CD4-positive, alpha-beta T cell treated with Interleukin-17A for 1 hour (primary cell): Measurements from ENCODE around the gene LSM14B.
"Not testable (repeated sequence)": the region's sequence is repeated elsewhere in the genome, so short reads cannot be mapped to it uniquely, and the experiment has no call there.

Experiments
- DNase-seq: peaks from one replicate; pipeline ENCODE4 v3.0.0-alpha.2; 2020

The LSM14B gene

DNA sequence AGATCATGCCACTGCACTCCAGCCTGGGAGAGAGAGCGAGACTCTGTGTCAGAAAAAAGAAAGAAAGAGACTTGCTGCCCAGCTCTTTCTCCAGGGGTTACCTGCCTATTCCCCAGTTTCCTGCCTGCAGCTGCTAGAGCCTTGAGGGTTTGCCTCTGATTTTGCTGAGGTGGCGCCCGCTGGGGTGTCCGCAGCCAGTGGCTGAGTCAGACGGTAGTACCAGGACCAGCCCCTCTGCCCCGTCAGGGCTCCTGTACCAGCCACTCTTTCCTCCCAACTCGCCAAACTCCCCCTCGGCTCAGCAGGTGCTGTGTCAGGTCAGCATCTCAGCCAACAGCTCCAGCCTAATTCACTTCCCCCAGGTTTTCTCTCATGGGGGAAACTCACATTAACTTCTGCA is 7.4 kb upstream of the LSM14B start:
- no peak for DNase-seq

DNA sequence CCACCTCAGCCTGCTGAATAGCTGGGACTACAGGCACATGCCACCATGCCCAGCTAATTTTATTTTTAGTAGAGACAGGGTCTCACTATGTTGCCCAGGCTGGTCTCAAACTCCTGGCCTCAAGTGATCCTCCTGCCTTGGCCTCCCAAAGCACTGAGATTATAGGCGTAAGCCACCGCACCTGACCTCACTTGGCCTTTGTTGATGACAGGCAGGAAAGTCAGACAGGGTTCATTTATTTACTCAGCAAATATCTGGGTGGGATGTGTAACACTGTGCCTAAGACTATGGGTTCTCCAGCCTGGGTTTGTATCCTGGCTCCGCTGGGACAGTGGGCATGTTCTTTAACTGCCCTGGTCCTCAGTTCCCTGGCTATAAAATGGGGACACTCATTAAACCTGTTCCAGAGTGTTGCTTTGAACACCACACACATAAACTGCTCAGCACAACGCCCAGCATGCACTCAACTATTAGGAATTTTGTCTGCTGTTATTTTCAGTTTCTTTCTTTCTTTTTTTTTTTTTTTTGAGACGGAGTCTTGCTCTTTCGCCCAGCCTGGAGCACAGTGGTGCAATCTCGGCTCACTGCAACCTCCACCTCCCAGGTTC is 6.4 kb upstream of the LSM14B start:
- not testable (repeated sequence) for DNase-seq

DNA sequence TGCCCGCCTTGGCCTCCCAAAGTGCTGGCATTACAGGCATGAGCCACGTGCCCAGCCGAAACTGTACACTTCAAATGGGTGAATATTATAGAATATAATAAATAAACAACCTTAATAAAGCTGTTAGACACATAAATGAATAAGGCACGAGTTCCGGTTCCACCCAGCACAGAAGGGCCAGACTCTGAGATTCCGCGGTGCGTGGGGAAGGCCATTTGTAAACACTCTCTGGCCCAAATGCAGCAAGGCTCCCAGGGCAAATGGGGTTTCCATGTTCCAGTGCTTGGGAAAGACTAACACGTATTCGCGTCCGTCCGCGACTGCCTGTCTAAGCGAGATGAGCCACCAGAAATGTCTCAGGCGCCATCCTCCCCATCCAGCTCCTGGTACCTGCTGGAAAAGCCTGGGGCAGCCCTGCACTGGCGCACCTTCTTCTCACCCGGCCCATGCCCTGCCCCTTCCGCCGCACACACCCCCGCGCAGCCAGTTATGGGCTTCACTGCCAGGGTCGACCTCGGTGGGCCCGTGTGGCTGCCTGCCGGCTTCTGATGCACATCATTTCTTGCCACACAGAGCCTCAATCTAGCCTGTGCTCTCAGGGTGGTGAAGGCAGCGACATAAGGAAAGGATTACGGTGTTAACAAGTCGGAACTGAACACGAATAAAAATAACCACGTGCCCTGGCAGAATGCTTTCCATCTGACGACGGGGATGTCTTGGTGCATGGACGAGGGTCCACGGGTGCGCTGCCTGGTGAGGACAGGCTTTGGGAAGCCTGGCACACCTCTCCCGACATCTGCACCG is 5.5 kb upstream of the LSM14B start:
- DNase-seq = no peak

DNA sequence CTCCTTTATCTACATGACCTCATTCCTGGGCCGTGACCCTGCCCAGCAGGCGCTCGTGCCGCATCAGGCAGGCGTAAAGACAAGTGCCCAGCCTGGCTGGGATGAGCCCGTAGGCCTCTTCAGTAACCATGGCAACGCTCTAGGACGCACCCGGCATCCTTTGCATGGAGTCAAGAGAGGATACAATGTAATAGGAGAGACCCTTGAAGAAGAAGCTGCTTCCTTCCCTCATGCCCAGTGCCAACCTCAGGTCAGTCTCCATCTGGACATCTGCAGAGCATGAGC is 5.0 kb upstream of the LSM14B start:
- no peak for DNase-seq

DNA sequence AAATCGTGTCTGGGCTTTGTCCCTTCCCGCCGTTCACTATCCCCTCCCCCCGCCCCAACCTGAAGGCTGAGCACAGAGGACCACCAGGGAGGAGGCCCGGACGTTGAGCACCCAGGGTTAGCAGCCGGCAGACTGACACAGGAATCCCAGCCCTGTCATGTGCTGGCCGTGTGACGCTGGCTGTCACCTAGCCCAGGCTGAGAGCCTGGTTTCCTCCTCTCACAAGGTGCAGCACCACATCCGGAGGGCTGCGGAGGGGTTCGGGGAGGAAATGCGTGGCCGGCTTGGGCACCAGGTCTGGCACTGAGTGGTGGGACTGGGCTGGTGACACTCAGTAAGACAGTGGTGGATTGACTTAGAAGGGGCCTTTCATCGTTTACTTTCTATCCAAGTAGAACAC is 4.6 kb upstream of the LSM14B start:
- peak; percentile 86 for DNase-seq

DNA sequence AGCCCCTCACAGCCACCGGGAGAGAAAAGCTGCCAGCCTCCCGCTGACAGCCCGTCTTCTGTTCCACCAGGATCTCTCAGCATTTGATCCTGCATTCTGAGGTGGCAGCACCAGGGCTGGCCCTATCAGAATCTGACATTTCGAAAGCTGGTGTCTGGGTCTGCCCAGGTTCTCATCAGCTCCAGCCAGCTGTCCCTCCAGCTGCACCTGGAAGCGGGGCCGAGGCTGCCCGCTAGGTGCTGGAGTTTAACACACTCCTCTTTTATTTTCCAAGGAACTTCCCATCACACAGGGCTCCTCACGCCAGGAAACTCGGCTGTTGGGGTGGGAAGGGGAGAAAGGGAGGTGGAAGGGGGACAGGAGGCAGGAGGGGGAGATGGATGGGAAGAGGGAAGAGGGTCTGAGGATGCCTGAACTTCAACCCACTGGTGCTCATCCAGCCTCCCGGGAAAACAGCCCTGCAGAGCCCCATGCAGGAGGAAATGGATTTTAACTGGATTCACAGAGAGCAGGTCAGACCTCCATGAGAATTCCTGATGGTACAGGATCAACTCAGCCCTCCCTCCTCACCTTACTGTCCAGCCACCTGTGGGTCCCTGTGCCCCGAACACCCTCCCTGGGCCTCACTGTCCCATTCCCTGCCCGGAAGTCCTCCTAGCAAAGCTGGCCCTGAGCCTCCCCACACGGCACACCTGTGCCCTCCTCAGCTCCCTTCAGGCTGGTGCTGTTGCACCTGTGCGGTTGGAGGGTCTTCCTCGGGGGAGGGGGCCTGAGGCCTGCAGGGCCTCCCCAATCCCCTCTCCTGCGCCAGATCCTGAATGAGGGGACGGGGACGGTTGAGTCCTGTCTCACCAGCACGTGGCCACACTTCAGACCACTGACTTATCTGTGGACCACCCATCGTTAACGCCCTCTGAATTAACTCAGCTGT is 3.9 kb upstream of the LSM14B start:
- no peak for DNase-seq

DNA sequence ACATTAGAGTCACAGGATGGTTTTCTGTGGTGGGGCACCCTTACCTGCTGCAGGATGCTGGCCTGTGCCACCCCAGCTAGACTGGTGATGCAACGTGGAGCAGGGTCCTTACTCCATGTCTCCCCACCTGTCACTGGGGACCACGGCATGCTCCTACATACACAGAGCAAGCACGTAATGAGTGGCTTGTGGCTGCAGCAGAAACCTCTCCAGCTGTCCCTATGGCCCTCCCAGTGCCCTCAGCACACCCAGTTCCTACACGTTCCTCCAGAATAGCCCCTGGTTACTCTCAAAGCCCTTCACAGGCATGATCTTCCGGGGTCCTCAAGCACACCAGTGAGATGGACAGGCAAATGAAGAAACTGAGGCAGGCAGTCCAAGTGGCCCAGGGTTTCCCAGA is 3.2 kb upstream of the LSM14B start:
- no peak for DNase-seq

DNA sequence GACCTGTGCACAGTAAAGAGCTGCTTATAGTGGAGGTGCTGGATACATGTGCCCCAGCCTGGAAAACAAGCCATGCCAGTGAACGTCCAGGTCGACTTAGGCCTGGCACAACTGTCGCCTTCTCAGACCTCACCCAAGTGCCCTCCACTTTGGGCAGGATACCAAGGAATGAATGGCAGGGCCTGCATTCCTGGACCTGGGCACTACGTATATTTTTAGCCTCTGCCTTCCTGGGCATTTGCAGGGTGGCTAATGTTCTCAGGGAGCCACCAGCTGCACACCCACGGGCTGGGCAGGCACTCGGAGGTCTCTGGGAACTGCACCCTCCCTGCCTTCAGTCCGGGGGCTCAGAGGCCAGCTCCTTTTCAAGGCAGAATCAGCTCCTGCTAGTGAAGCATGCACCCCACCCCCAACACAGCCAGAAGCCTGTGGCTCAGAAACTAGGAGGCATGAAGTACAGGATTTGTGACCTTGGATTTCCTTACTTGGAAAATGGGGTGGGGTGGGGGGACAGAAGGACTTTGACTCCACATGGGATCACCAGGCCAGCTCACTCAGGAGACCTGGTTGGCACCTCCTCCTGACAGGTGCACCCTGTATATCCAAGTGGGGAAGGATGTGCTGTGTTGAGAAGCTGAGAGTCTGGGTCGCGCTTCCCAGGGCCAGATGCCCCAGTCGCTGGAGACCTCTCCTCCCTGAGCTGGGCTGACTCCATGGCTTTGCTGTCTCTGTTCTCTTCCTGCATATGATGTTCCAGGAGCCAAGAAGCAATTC is 2.5 kb upstream of the LSM14B start:
- no peak for DNase-seq

DNA sequence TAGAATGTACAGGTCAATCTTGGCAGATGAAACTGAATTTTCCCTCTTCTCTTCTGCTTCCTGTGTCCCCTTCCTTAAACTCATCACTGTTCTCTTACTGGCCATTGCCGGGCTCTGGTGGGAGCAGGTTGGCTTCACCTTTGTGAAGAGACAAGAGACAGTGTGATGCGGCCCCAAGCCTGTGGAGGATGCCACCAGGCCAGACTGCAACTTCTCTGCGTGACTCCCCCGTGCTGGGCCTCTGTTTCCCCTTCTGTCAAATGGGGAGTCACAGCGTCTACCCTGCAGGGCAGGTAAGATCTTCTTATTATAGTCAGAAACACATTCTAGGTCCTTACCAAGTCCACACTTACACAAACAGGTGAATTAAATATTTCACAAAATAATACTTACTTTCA is 1.9 kb upstream of the LSM14B start:
- DNase-seq = no peak

DNA sequence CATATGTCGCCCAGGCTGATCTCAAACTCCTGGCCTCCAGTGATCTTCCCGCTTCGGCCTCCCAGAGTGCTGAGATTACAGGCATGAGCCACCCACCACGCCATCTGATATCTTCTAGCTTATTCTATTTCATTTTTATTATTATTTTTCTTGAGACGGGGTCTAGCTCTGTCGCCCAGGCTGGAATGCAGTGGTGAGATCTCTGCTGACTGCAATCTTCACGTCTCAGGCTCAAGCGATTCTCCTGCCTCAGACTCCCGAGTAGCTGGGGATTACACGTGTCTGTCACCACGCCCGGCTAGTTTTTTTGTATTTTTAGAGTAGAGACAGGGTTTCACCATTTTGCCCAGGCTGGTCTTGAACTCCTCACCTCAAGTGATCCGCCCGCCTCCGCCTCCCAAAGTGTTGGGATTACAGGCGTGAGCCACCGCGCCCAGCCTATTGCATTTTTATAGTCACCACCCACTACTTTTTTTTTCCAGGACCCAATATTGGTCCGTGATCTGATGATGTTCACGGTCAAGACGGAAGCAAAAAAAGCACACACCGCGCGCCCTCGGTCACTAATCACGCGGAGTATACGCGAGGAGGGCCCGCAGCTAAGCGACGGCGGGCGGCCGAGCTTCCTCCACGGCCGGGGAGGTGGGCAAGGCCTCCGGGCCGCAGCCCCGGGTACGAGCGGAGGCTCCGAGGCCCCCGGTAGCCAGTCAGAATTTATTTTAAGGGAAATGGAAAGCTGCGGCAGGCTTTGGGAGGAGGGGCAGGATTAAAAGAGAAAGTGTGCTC is 1.1 kb upstream of the LSM14B start:
- no peak for DNase-seq

DNA sequence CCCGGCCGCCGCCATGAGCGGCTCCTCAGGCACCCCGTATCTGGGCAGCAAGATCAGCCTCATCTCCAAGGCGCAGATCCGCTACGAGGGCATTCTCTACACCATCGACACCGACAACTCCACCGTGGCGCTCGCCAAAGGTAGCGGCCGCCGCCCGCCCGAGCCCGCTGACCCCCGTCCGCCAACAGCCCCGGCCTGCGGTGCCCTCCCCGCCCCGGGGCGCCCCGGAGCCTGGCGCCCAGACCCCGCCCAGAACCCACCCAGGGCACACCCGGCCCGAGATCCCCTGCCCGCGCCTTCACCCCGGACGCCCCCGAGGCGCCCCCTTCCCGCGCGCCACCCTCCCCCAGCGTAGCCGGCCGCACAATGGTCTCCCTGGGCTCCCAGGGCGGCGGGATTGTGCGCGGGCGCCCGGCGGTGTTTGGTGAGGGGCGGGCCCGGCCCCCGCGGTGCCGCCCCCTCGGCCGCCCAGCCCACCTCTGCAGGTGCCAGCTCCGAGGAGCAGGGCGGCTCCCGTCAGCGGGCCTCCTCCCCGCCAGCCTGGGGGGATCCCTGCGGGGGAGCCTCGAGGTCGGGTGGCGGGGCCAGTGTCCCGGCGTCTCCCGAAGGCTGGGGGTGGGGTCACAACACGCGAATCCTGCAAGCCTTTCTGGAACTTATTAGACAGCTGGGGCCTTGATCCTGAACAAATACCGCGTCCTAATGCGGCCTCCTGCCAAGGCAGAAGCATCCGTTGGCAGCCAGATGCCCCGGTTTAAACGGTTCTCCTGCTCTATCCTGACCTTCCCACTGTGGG is 577 bp downstream of the LSM14B start:
- DNase-seq = peak; percentile 40

DNA sequence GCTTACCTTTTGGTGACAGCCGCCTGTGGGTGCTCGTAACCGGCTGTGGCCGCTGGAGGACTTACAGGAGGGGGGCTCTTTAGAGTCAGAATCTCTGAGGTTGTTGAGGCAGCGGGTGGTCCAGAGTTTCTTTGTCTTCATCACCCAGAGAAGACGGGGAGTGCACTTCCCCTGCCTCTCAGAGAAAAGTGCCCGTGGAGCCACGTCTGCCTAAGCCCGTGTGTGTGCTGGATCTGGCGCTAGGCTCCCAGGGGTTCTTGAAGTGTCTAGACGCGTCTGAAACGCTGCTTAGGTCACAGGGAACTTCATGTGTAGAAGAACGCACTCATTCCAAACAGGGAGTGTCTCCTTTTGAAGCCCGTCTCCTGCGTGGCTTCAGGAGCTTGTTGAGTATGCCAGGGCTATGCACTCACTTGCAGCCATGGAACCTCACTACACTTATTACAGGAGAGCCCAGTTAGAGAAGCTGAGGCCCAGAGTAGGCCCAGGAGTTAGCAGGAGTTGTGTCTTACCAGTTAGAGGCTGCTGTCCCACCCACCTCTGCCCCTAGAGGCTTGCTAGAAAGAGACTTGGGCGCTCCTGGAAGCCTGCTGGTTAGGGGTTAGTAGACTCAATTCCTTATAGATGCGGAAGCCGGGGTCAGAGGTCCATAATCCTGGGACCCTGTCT is 1.3 kb downstream of the LSM14B start:
- DNase-seq = no peak

DNA sequence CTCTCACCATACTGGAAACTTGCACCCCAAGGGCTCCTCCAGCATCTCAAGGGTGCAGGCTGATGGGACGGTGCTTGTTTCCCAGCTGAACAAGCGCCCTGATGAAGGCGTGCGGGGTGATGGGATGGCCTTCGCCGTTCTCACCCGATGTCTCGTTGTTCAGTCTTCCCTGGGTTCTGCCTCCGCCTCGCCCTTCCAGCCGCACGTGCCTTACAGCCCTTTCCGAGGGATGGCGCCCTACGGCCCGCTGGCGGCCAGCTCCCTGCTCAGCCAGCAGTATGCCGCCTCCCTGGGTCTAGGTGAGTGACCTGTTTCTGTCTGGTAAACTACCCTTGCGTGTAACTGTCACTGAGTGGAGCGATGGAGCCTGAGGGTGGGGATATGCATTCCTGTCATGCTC is 3.9 kb downstream of the LSM14B start:
- DNase-seq = no peak

DNA sequence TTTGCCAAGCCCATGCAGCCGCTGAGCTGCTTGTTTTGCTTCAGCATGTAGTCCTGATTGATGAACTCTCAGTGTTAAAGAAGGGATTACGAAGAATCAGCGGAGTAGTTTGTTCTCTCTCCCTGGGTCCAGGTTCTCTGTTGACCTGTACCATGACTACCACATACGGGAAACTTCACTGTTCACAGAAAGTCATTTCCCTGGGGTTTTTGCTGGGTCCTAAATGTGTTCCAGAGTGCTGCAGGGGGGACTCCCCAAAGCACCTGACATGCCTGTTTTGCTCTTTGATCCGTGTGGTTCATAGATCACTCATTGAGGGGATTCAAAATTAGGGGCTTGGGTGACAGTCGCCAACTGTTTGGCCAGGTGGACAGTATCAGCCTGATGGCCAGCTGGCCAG is 5.5 kb downstream of the LSM14B start:
- no peak for DNase-seq

DNA sequence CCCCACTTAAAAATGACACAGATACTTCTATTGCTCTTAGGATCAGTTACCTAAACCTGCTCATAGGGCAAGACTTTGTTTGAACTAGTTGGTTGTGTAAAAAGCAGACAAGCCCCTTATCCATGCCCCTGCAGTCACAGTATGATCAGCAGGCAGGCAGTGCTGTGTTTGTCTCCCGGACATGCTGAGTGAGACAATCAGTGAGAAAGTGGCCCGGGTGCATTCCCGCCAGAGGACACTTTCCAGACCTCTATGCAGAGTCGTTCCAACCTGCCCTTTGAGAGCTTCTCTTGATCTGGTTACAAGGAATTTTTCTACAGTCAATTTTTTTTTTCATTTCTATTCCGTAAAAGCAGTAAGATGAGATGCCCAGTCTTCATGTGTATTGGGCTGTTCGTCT is 6.2 kb downstream of the LSM14B start:
- no peak for DNase-seq

DNA sequence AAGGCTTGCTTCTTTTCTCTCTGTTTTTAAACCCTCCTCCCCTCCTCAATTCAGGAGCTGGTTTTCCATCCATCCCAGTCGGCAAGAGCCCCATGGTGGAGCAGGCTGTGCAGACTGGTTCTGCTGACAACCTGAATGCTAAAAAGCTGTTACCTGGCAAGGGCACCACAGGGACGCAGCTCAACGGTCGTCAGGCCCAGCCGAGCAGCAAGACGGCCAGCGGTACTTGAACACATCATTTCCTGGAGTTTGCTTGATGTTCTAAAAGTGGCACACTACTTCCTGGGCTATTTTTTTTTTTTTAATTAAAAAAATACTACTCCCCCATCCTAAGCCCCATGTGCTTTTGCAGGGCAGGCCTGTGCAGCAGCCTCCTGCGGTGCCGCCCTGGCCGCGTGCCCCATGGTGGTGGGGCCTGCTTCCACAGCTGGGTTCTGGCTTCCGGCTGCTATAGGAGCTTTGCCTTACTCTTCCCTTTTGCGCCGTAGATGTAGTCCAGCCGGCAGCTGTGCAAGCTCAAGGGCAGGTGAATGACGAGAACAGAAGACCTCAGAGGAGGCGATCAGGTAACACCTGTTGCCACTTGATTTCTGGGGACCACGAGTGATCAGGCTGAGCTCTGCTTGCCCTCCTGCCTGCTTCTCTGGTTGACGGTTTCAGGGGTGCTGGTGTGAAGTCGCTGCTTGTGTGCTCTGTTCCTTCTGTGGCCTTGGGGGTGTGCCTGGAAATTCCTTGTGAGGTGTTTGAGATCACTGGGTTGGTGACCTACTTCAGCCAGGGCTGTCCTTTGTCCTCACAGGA is 7.7 kb downstream of the LSM14B start:
- DNase-seq = no peak

DNA sequence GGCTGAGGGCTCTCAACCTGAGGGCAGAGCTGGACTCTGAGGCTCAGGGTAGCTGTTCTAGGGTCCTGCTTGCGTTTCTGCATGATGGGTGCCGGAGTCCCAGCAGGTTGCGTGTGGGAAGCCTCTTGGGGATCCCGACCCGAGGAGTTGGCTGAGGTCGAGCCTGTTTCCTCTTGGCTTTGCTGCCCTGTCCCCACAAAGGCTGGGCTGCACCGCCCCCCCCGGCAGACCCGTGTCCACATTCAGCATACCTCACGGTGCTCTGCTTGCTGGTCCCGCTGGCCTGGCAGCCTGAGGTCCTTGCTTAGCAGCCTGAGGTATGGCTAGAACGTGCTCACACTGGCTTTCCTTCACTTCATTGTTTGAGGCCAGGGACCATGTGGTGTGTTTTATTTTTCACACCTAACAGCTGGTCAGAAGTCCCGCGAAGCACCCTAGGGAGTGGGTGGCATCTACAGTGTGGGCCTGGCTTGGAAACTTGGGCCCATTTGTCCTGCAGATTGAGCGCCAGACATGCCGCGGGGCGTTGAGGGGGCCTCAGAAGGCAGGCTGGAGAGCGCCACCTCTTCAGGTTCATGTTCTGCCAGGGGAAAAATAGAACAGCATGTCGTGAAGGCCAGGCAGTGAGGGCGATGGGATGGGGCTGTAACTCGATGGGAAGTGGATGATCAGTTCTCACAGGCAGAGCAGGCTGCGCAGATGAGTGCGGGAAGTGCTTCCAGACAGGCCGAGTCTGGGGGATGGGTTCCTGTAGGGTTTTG is 9.5 kb downstream of the LSM14B start:
- no peak for DNase-seq

DNA sequence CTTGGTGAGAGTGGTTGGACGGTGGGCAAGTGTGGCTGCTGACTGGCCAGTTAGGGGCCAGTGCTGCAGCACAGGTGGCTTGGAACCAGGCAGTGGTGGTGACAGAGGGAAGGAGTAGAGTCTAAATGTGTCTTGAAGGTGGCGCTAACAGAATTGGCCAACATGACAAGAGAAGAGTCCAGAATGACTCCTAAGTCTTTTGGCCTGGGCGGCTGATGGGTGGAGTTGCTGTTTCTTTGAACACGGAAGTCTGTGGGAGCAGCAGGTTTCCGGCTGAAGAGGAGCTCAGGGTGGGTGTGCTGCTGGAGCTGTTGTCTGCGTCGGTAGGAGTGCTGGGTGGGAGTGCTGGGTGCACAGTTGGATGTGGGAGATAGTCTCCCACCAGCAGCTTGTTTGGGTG is 10.1 kb downstream of the LSM14B start:
- no peak for DNase-seq
